ENCODE data around the gene RFESD. TPM values are rescaled to one million over a fixed set of nuclear protein-coding genes. Genes with fewer than 3 reads are reported as not detected.
A peak's percentile ranks its signal among the peaks of the same experiment; 100 is the strongest.

The RFESD gene
- total RNA-seq, 6 experiments from 2014 or later, result 2.2 to 3.7 (median 2.3) TPM

- DNase-seq, result no peak
- Mint-ChIP-seq H3K4me1 (ENCODE audit: low read depth) (peaks cover 20% of the 10 kb centered on the region), H3K4me3 (no peak overlapping the region; the same call in 1 of the 2 replicates), H3K9me3 (peaks cover under 1% of the 10 kb centered on the region; the same call in 1 of the 2 replicates), H3K27ac (no peak overlapping the region), H3K27me3 (ENCODE audit: insufficient read depth) (peaks cover 3% of the 10 kb centered on the region), H3K36me3 (ENCODE audit: low read depth) (peaks cover under 1% of the 10 kb centered on the region; the same call in 1 of the 2 replicates)
- no peak for TF ChIP-seq CTCF (IDR thresholded peaks at IDR 0.05)
Observed at GRCh38 chr5:95619096-95619495, 27.5 kb upstream of the RFESD start.

GRCh38 chr5:95619514-95620029 is 27.0 kb upstream of the RFESD start:
- Mint-ChIP-seq H3K27ac (no peak overlapping the region), H3K4me1 (ENCODE audit: low read depth) (peaks cover 20% of the 10 kb centered on the region)

GRCh38 chr5:95620030-95620869 is 26.3 kb upstream of the RFESD start, which contains the start of gene GPR150:
Gene GPR150 (plus strand): TSS chr5:95620087. CDS start chr5:95620276, 189 bp downstream.
- TF ChIP-seq CTCF (IDR thresholded peaks at IDR 0.05), result 0 out of 2 replicates have a peak, but pooled peaks have one; percentile 13
- Mint-ChIP-seq H3K9me3 (no peaks in the 10 kb centered on the region), H3K4me3 (peak within 1 kb of the TSS; percentile 84), H3K4me1 (ENCODE audit: low read depth) (peaks cover 16% of the 10 kb centered on the region), H3K27me3 (ENCODE audit: insufficient read depth) (peaks cover 7% of the 10 kb centered on the region), H3K36me3 (ENCODE audit: low read depth) (no peaks in the 10 kb centered on the region), H3K27ac (no peak within 1 kb of the TSS)
- peak; percentile 18 for DNase-seq

More at GRCh38 chr5:95619514-95620029, 27.0 kb upstream of the RFESD start:
- no peaks in the 10 kb centered on the region for H3K9me3 Mint-ChIP-seq
- DNase-seq, result no peak
- no peaks in the 10 kb centered on the region for H3K36me3 Mint-ChIP-seq (ENCODE audit: low read depth)
- H3K4me3 Mint-ChIP-seq, result peak overlapping the region; percentile 84
- TF ChIP-seq CTCF (IDR thresholded peaks at IDR 0.05), result no peak
- H3K27me3 Mint-ChIP-seq (ENCODE audit: insufficient read depth), result peaks cover 7% of the 10 kb centered on the region

GRCh38 chr5:95620870-95621838 is 25.4 kb upstream of the RFESD start:
- H3K9me3 Mint-ChIP-seq, result no peaks in the 10 kb centered on the region
- no peak overlapping the region for H3K27ac Mint-ChIP-seq
- peaks cover 19% of the 10 kb centered on the region for H3K4me1 Mint-ChIP-seq (ENCODE audit: low read depth)
- TF ChIP-seq CTCF (IDR thresholded peaks at IDR 0.05), result no peak; the same call in 1 of the 2 replicates
- no peaks in the 10 kb centered on the region for H3K36me3 Mint-ChIP-seq (ENCODE audit: low read depth)
- H3K4me3 Mint-ChIP-seq, result peak overlapping the region; percentile 79
- peaks cover 7% of the 10 kb centered on the region for H3K27me3 Mint-ChIP-seq (ENCODE audit: insufficient read depth)
- no peak for DNase-seq
